ENCODE results near the gene MYL6B. TPM values are rescaled to one million over a fixed set of nuclear protein-coding genes. Genes with fewer than 3 reads are reported as not detected.
A peak's percentile ranks its signal among the peaks of the same experiment; 100 is the strongest.

MYL6B gene
- total RNA-seq, 1 donor from 2014 or later, result 45.8 TPM

DNA sequence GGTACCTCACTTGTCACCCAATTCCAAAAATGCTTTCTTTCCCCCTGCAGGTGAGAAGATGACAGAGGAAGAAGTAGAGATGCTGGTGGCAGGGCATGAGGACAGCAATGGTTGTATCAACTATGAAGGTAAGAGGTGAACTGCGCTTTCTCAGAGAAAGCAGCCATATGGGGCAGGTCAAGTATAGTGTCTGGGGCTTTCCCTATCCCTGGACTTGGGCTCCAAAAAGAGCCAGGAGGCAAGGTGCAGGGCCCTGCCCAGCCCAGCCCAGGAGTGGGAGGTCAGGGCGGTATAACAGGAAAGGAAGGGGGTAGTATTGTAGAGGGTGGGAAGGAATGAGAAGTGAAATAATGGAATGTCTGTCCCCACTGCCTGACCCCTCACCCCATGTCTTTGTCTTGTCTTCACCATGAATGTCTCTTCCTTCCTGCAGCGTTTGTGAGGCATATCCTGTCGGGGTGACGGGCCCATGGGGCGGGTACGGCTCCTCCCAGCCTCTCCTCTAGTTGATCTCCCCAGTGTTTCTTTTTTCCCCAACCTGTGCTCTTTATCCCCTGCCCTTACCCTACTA lies 7.9 kb downstream of the MYL6B start:
- DNase-seq (ENCODE audit: missing footprints) (no peak), ATAC-seq (no peak)
- intact Hi-C loops (cut with DNase I), result no loop called here

DNA sequence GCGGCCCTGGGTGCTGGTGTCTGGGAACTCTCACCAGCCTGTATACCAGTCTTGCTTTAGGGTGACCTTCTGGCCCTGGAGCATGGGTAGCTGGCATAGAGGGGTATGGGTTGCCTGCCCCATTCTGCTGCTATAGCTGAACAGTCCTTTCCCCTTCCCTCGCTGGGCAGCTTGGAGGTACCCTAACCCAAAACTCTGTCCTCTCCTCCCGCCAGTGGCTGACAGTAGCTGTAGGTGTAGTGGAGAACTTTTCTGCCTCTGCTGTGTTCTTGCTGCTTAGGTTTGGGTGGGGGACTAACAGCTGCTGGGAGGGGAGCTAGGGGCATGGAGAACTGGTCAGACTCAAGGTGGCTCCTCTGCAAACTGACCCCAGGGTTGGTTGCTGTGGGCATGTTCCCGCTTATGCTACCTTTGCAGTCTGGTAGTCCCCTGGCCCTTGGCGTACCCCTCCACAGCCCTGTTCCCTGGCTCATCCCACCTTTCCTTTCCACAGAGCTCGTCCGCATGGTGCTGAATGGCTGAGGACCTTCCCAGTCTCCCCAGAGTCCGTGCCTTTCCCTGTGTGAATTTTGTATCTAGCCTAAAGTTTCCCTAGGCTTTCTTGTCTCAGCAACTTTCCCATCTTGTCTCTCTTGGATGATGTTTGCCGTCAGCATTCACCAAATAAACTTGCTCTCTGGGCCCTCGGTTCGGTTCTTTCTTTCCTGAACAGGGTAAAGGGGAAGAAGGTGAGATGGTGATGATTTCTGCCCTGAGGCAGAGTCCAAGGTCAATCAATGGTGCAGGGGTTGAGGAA lies 8.7 kb downstream of the MYL6B start:
- no peak for ATAC-seq
- intact Hi-C loops (cut with DNase I), result no loop called here
- DNase-seq (ENCODE audit: missing footprints), result no peak

DNA sequence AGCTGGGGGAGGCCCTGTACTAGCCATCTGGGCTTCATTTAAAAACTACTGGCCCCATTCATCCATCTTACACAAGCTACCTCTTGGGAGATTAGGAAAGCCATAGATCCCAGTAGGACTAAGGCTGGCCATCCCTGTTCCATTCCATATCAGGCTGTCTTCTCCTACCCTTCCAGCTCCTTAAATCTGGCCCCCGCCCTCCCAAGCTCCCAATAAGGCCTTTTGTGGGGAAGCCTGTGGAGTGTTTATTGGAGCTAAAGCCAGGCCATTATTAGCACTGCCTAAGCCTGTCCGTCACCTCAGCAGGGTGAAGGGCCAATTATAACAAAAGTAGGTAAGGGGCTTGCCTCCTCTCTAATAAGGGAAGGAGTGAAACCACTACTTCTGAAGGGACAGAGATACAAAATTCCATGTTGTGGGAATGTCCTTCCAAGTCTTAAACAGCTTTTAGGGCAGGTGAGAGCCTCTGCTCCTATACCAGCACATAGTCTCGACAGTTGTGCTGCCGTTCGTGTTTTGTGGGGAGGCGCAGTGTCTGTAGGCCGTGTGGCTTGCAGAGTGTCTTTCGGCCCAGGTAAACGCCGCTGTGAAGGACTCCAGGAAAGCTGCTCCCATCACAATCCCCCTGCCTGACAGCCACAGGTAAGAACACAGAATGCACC lies 9.4 kb downstream of the MYL6B start:
- no peak for DNase-seq (ENCODE audit: missing footprints)
- intact Hi-C loops (cut with DNase I), result no loop called here
- no peak for ATAC-seq

DNA sequence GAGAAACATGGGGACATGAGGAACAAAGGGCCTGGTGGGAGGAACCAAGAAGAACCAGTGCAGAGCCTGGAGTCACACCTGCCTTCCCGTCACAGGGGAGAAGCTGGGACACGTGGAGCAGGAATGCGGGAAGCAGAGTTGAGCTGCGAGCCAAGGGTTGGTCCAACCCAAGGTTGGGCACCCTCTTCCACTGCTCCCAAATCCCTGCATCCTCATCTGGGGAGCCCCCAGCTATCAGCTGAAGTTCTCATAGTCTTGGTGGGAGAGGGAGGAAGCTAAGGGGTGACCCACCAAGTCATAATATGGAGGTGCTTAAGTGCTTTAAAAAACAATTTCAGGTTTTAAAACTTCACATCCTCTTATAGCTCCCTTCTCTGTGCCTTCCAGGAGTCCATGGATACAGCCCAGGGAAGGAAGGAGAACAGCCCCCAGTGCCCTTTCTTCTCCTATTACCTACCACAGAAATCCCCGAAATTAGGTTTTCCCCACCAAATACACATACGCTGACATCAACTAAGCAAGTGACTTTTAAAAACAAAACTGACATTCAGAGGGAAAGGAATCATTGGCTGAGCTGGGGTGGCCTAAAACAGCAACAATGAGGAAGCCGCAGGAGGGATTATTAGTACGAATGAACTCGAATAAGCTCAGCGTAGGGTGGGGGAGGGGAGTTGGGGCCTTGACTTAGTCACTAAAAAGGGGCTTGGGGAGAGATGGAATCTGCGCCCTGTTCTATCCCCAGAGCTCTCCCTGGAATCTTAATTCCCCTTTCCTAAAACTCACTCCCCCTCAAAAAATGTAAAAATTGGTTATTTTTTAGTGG lies 10.3 kb downstream of the MYL6B start:
- intact Hi-C loops (cut with DNase I), result no loop called here
- no peak for ATAC-seq
- DNase-seq (ENCODE audit: missing footprints), result no peak

DNA sequence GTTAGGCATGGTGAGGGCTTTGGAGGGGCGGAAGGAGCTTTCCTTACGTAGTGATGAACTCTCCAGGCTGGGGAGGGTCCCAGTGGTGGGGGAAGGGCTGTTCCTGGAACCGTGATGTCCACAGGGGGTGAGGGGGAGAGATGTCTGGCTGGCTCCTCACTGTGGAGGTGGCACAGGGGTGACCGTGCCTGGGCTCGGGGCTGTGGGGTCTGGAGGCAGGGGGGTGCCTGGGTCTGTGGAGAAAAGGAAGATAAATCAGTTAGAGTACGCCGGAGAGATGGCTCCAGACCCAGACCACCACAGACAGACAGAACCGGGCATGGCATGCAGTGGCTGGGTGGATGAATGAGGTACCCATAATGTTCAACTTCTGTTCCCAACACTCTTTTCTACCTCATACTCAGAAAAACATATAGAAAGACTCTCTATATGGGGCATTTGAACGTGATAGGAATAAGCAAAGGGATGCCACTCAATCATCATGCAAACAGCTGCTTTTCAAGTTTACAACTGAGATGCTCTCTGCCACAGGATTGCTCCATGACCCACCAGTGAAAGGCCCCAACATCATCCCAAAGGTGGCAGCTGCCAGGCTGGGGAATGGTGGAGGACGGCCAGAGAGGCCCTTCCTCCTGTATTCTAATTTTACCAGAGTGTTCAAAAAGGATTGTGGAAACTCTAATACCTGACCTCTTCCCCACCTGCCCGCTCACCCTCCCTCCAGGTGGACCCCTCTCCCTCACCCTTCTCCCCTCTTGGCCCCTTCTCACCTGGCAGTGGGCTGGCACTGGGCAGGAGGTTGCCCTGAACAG lies 11.4 kb downstream of the MYL6B start:
- ATAC-seq (no peak), DNase-seq (ENCODE audit: missing footprints) (no peak)
- intact Hi-C loops (cut with DNase I), result no loop called here

DNA sequence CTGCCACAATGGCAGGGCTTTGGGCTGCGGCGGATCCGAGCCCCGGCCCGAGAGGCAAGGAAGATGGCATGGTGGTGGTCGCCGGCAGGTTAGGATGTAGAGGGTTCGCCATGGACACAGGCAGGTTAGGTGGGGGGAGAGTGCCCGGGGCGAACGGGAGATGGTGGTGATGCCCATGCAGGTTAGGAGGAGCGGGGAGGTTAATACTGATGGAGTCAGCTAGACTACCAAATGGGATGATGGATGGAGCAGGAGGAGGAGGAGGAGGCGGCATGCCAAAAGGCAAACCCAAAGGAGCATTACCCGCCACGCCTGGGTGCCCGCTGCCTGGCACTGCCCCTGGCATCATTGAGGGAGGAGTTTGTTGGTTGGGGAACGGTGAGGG lies 11.9 kb downstream of the MYL6B start:
- no peak for DNase-seq (ENCODE audit: missing footprints)
- intact Hi-C loops (cut with DNase I), result no loop called here
- ATAC-seq, result no peak

DNA sequence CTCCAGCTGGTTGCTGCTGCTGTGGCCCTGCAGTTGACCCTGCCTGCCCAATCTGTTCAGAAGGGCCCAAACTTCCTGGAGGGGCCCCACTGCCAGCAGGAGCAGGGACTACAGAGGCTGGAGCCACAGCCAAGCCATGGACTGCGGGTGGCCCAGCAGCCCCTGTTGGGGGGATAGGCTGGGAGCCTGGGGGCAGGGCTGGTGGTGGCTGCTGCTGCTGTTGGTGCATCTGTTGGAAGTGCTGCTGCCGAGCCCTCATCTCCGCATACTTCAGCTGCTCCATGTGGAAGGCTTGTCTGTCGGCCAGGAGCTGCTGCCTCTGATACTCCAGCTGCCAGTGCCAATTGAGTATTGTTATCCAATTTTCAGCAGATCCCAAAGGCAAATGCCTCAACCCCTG lies 13.0 kb downstream of the MYL6B start:
- intact Hi-C loops (cut with DNase I), result no loop called here
- no peak for DNase-seq (ENCODE audit: missing footprints)
- peak; percentile 15 for ATAC-seq

DNA sequence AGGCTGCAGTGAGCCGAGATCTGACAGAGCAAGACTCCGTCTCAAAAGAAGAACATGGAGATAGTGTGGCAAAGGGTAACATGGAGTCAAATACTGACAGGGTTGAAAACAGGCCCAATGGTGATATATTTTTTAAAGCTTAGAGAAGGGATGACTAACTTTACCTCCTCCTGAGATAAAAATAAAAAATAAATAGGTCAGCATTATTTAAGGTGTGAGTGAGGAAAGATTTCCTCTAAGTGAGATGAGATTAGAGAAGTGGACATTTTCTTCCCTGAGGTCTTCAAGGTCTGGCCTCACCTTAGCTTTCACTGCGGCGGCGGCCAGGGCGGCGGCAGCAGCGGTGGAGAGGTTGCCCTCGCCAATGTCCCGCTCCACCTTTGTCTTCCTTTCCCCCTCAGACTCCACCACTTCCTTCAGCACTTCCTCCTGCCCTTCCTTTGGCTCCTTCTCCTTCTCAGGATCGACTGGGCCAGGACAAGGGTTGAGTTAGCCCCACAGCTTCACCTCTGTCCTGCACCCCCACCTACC lies 16.9 kb downstream of the MYL6B start:
- intact Hi-C loops (cut with DNase I), result no loop called here
- DNase-seq (ENCODE audit: missing footprints) (no peak), ATAC-seq (no peak)

DNA sequence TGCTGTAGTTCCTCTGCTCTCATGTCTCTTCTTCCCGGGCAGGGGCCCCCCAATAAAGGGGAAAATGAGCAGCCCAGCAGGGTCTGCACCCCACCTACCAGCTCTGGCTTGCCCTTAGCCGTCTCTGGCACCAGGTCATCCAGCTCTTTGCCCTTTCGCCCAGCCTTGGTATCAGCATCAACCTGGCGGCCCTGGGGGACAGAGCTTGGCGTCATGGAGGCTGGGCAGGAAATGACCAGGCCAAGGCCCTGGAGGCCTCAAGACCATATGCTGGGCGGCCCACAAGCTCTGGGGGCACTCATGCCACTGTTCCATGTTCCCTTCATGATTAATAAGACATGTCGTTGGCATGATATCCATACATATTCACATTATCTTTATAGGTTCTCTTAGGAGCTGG lies 20.5 kb downstream of the MYL6B start:
- no peak for DNase-seq (ENCODE audit: missing footprints)
- ATAC-seq, result peak; percentile 32
- intact Hi-C loops (cut with DNase I), result no loop called here

DNA sequence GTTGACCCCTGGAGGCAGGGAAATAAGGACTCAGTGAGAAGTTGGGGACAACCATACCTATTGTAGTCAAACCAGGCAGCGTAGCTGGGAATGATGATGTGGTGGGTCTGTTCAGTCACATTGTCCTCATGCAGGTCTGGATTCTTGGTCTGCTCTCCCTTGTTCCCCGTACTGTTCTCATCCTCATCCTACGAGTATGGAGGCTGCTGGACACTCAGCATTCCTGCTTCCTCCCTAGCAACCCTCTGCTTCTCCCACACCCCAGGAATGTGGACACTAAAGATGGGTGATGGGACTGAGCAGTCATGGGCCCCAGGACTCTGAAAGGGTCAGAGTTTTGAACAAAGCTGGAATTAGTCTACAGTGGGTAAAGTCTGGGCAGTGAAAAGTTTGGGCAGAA lies 26.0 kb downstream of the MYL6B start:
- DNase-seq (ENCODE audit: missing footprints) (no peak), ATAC-seq (no peak)
- intact Hi-C loops (cut with DNase I), result no loop called here

DNA sequence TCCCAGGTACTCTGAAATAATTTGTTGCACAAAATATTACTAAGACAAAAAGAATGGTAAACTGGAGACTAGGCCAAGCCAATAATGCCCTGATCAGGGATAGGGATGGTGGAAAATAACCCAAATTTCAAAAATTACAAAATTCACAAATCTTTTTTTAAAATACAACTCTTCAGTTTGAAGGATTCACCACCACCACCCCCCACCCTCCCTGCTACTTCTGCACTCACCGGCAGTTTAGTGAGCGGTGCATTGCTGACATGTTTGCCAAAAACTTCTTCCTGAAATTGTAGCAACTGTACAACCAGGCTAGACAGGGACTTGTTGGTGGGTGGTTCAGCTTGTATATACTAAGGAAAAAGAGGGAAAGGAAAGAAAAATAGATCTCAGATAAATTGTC lies 34.6 kb downstream of the MYL6B start:
- intact Hi-C loops (cut with DNase I), result no loop called here
- DNase-seq (ENCODE audit: missing footprints) (no peak), ATAC-seq (no peak)

DNA sequence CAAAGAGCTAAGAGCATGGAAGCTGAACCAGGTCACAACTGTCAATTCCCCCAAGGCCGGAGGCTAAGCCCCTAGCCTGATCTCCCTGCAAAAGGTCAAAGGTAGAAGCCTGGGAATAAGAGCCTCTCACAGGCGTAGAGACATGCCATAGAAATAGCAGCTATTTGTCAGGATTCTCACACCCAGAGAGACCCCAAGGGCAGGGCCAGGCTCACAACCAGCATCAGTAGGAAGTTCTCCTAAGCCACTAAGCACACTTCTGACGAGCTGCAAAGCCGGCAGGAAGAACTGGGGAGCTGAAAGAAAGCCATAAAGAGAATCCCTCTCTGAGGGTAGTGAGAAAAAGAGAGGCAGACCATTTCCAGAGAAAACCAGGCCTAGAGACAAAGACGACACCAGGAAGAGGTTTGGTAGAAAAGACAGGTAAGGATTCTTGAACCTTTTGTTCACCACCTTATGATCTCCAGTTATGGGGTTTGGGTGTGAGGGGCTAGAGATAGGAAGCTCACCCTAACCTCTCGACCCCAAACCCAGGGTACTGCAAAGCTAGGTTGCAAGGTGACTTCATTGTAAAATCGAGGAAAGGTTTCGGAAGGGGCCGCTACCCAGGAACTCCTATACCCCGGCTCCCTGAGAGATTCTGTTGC lies 35.9 kb downstream of the MYL6B start:
- intact Hi-C loops (cut with DNase I), result loop anchor here (2.0 kb wide), 2 partner anchors 29 to 449 kb away; partner anchors contain the start of gene MYL6
- ATAC-seq (no peak), DNase-seq (ENCODE audit: missing footprints) (no peak)

DNA sequence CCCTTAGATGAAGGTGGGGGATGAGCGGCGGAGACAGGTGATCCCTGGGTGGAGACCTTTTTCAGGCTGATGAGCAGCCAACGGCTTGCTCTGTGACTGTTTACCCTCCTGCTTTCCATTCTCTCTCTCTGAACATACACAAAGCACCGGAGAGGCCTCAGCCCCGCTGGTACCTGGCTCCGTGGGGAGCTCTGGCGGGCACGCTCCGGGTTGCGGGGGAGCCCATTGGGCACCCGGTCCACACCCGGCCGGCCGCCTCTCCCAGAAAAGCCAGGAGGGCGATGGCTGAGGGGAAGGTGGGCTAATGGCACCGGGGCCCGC lies 36.4 kb downstream of the MYL6B start:
- ATAC-seq, result no peak
- DNase-seq (ENCODE audit: missing footprints), result no peak
- intact Hi-C loops (cut with DNase I), result loop anchor here (1.0 to 2.0 kb wide), 3 partner anchors 30 to 450 kb away; partner anchors contain the start of gene MYL6

DNA sequence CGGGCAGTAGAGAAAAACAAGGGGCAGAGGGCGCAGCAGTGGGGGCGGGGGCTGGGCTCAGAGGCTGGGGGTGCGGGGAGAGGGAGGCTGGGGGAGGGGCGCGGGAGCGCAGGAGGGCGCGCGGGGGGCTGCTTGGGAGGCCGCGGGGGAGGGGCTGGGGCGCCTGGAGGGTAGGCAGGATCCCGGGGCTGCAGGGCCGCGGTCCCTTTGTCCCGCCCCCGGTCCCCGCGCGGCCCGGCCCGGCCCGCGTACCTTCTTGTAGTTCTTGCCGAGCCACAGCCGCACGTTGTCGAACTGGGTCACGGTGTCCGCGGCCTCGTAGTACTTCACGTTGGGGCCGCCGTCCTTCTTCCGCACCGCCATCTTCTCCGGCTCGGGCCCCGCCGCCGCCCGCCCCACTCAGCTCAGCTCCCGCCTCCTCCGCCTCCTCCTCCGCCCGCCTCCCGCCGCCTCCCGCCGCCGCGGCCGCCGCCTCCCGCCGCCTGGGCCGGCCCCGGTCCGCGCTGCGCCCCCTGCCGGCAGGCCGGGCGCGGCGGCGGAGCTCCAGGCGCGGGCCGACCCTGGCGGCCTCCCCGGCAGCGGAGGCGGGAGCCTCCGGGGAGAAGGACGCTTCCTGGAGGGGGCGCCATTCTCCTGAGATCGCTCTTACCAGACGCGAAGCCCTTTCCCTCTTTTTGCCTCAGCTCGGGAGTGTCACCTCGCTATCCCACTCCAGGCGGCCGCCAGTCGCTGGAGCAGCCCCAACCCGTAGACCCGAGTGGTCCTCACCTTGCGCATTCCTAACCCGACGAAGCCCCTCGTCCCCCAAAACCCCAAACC lies 36.9 kb downstream of the MYL6B start, which contains the start of gene SMARCC2:
SMARCC2 (minus strand) TSS at position 385 of the 819 bp plus-strand sequence; CDS start at position 363, 22 bp downstream.
- peak; percentile 89 for ATAC-seq
- DNase-seq (ENCODE audit: missing footprints), result peak; percentile 90
- intact Hi-C loops (cut with DNase I), result loop anchor here (1.0 to 2.0 kb wide), 3 partner anchors 31 to 451 kb away; partner anchors contain the start of gene MYL6

DNA sequence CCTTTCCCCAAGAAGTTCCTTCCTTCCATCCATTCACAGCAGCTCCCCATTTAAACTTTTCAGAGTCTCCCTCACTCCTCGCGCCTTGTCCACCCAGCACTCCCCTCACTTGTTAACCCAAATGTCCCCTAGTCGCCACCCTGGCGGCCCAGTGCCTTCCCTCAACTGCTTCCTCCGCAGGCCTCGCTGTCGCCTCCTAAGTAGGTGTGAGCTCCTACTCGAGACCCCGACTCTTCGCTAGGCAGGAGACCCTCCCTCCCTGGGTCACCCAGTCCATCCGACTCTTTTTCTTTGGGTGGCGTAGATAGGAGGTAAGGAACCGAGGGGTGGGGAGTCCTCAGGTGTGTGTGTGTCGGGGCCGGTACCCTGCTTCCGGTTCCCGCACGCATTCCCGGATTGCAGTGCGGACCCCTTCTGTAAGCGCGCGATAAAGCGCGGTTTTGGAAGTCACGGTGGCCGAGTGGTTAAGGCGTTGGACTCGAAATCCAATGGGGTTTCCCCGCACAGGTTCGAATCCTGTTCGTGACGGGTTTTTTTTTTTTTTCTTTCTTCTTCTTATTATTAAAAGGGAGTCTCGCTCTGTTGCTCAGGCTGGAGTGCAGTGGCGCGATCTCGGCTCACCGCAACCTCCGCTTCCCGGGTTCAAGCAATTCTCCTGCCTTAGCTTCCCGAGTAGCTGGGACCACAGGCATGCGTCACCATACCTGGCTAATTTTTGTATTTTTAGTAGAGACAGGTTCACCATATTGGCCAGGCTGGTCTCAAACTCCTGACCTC lies 37.7 kb downstream of the MYL6B start:
- DNase-seq (ENCODE audit: missing footprints) (peak; percentile 82), ATAC-seq (peak; percentile 53)
- intact Hi-C loops (cut with DNase I), result loop anchor here (1.0 to 2.0 kb wide), 4 partner anchors 31 to 451 kb away; partner anchors contain the start of gene MYL6

DNA sequence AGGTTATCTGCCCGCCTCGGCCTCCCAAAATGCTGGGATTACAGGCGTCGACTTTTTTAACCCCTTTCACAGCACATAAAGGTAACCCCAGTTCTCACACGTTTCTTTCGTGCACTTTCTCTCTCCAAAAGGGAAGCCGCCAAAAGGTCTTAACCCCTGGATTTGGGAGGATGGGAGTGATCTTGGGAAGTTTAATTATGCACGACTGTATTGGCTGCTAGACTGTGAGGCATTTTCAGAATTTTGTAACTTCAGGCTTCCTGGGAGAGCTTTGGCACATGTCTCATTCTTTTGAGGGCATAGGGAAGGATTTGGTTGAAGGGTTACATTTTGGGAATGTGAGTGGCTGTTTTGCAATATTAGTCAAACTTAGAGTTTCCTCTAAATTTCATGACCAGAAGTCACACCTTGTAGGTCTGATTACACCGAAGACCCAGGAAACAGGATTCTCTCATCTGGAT lies 38.3 kb downstream of the MYL6B start:
- no peak for ATAC-seq
- intact Hi-C loops (cut with DNase I), result loop anchor here (1.0 kb wide), 1 partner anchor 274 kb away; no protein-coding TSS in a partner anchor
- DNase-seq (ENCODE audit: missing footprints), result no peak
